Right forelimb (tissue), 1 donor: ENCODE results near the gene ATP1A1.

Experiments
- DNase-seq: peaks from one replicate; pipeline ENCODE4 v3.0.0-alpha.2; 2018

The ATP1A1 gene

GRCh38 chr1:116415699-116416533, 42.9 kb downstream of the ATP1A1 start:
- DNase-seq = no peak

GRCh38 chr1:116416854-116417513, 43.9 kb downstream of the ATP1A1 start:
- DNase-seq = no peak

GRCh38 chr1:116417678-116418077, 44.6 kb downstream of the ATP1A1 start:
- DNase-seq = no peak

GRCh38 chr1:116418091-116418830, 45.2 kb downstream of the ATP1A1 start:
- peak; percentile 91 for DNase-seq

- DNase-seq = no peak
Observed at GRCh38 chr1:116420417-116421200, 47.6 kb downstream of the ATP1A1 start.

GRCh38 chr1:116424438-116424837, 51.4 kb downstream of the ATP1A1 start:
- no peak for DNase-seq

GRCh38 chr1:116424863-116425262, 51.8 kb downstream of the ATP1A1 start:
- DNase-seq = no peak

GRCh38 chr1:116425987-116426386, 52.9 kb downstream of the ATP1A1 start:
- no peak for DNase-seq

- DNase-seq = no peak
Observed at GRCh38 chr1:116426401-116426800, 53.4 kb downstream of the ATP1A1 start.

GRCh38 chr1:116428576-116428975, 55.5 kb downstream of the ATP1A1 start:
- no peak for DNase-seq

GRCh38 chr1:116429821-116430374, 56.9 kb downstream of the ATP1A1 start:
- DNase-seq = no peak

- DNase-seq = no peak
Observed at GRCh38 chr1:116431870-116432500, 58.9 kb downstream of the ATP1A1 start.

GRCh38 chr1:116432655-116433265, 59.7 kb downstream of the ATP1A1 start:
- DNase-seq = no peak

GRCh38 chr1:116433275-116434257, 60.5 kb downstream of the ATP1A1 start:
- no peak for DNase-seq

GRCh38 chr1:116434849-116435248, 61.8 kb downstream of the ATP1A1 start:
- no peak for DNase-seq

- no peak for DNase-seq
Observed at GRCh38 chr1:116435806-116436610, 63.0 kb downstream of the ATP1A1 start.

- no peak for DNase-seq
Observed at GRCh38 chr1:116436611-116436970, 63.5 kb downstream of the ATP1A1 start.

- DNase-seq = no peak
Observed at GRCh38 chr1:116439701-116440100, 66.7 kb downstream of the ATP1A1 start.

- no peak for DNase-seq
Observed at GRCh38 chr1:116440731-116441130, 67.7 kb downstream of the ATP1A1 start.
